A673 (cell line): Measurements from ENCODE around the gene RNF38. TPM values are rescaled to one million over a fixed set of nuclear protein-coding genes. Genes with fewer than 3 reads are reported as not detected.

Source experiments
- BruUV-seq: library from RNA; stranded (reverse); fragments of 400-500 nt; replicated peaks from 2 replicates; lab custom pipeline; 2021; lab: Mats Ljungman, UMichigan
- CTCF ChIA-PET: fragments of 300-600 bp; sonication (Branson Sonifier 250); formaldehyde crosslinking; loops from one replicate; lab custom pipeline; 2022; ENCODE audit warnings: antibody characterized with exemption; lab: Charles Lee
- POLR2A ChIA-PET: fragments of 300-600 bp; sonication (Branson Sonifier 250); formaldehyde crosslinking; loops from one replicate; lab custom pipeline; 2022; ENCODE audit warnings: antibody characterized with exemption; ENCODE audit not compliant: low non-redundant PET; lab: Charles Lee
- DNase-seq: peaks from one replicate; pipeline ENCODE4 v3.0.0-alpha.2; 2015; ENCODE audit warnings: low spot score
- H3K27ac ChIP-seq: fragments of 200-600 bp; sonication (generic); 2 replicates; pipeline ENCODE4 v1.5.1; 2016; ENCODE audit warnings: mixed run types, low read depth, mild to moderate bottlenecking, mixed read lengths, antibody characterized with exemption, low read length; ENCODE audit not compliant: poor library complexity, severe bottlenecking
- H3K27me3 ChIP-seq: fragments of 200-600 bp; sonication (generic); replicated peaks from 2 replicates; pipeline ENCODE4 v1.6.1; 2017; ENCODE audit warnings: mixed run types, low read depth, mild to moderate bottlenecking, mixed read lengths, antibody characterized with exemption, low read length; ENCODE audit not compliant: insufficient read depth, poor library complexity
- H3K36me3 ChIP-seq: fragments of 200-600 bp; sonication (generic); 2 replicates; pipeline ENCODE4 v1.6.1; 2016; ENCODE audit warnings: mixed run types, mild to moderate bottlenecking, mixed read lengths, antibody characterized with exemption, low read length; ENCODE audit not compliant: insufficient read depth, poor library complexity, severe bottlenecking
- H3K4me1 ChIP-seq: fragments of 200-600 bp; sonication (generic); 2 replicates; pipeline ENCODE4 v1.6.1; 2017; ENCODE audit warnings: mixed run types, mild to moderate bottlenecking, mixed read lengths, antibody characterized with exemption, low read length; ENCODE audit not compliant: insufficient read depth, poor library complexity, severe bottlenecking
- H3K4me3 ChIP-seq: fragments of 200-600 bp; sonication (generic); 2 replicates; pipeline ENCODE4 v1.5.1; 2016; ENCODE audit warnings: low read depth, mixed run types, mild to moderate bottlenecking, mixed read lengths, low read length; ENCODE audit not compliant: poor library complexity, severe bottlenecking
- H3K9me3 ChIP-seq: fragments of 200-600 bp; sonication (generic); 2 replicates; pipeline ENCODE4 v1.6.1; 2016; ENCODE audit warnings: mixed run types, low read depth, mild to moderate bottlenecking, mixed read lengths, antibody characterized with exemption, low read length; ENCODE audit not compliant: poor library complexity, severe bottlenecking
- CTCF ChIP-seq: fragments of 300-800, 200-600 bp; sonication (generic); conservative IDR thresholded peaks from 2 replicates; pipeline ENCODE4 v1.5.1; 2017; ENCODE audit warnings: low read depth, mild to moderate bottlenecking, antibody characterized with exemption, low read length, moderate library complexity, mixed read lengths
- EZH2 ChIP-seq: fragments of 200-600 bp; sonication (generic); IDR thresholded peaks from 2 replicates; pipeline ENCODE4 v1.6.1; 2017; ENCODE audit warnings: borderline replicate concordance, low read depth, mild to moderate bottlenecking, mixed read lengths, antibody characterized with exemption, low read length; ENCODE audit not compliant: poor library complexity, severe bottlenecking
- intact Hi-C: fragments of 100-400 bp; cut with micrococcal nuclease; formaldehyde crosslinking; loops from one replicate; pipeline ENCODE4 v1.10.0; 2022; ENCODE audit not compliant: unreplicated experiment
- total RNA-seq: library from RNA; stranded (reverse); gene quantifications from 2 replicates; pipeline ENCODE4 v1.2.3, GENCODE V29; 2021

The RNF38 gene
- total RNA-seq, 1 experiment from 2014 or later = 26.6 TPM

- Histone ChIP-seq H3K27me3 (no peaks in the 10 kb centered on the region), H3K36me3 (no peaks in the 10 kb centered on the region), H3K9me3 (no peaks in the 10 kb centered on the region), H3K4me1 (peaks cover 8% of the 10 kb centered on the region), H3K4me3 (no peak overlapping the region), H3K27ac (no peak overlapping the region)
- no TSS peak for BruUV-seq
- no peak for DNase-seq
- ChIA-PET POLR2A (interaction anchor here (0.6 kb wide), 1 partner anchor 111 kb away, joined by 3 read pairs; no protein-coding TSS in a partner anchor), CTCF (interaction anchor here (0.6 kb wide), 1 partner anchor 446 kb away, joined by 3 read pairs; no protein-coding TSS in a partner anchor)
- no peak for TF ChIP-seq EZH2
- no peak for TF ChIP-seq CTCF
- intact Hi-C loops = no loop called here
Observed at GRCh38 chr9:36402536-36402935, 2.5 kb upstream of the RNF38 start.

GRCh38 chr9:36401897-36402480 lies 1.9 kb upstream of the RNF38 start:
- intact Hi-C loops = no loop called here
- Histone ChIP-seq H3K4me1 (peaks cover 8% of the 10 kb centered on the region), H3K36me3 (no peaks in the 10 kb centered on the region), H3K27me3 (no peaks in the 10 kb centered on the region), H3K27ac (no peak overlapping the region), H3K9me3 (no peaks in the 10 kb centered on the region), H3K4me3 (no peak overlapping the region)
- TF ChIP-seq EZH2 = no peak
- TF ChIP-seq CTCF = no peak
- no peak for DNase-seq
- no TSS peak for BruUV-seq
- ChIA-PET CTCF (interaction anchor here (0.6 kb wide), 1 partner anchor 445 kb away, joined by 3 read pairs; no protein-coding TSS in a partner anchor), POLR2A (interaction anchor here (0.6 kb wide), 1 partner anchor 110 kb away, joined by 3 read pairs; no protein-coding TSS in a partner anchor)

- POLR2A ChIA-PET = no interaction called here
- intact Hi-C loops = no loop called here
- peak overlapping the region; percentile 96 for H3K4me3 ChIP-seq
- H3K36me3 ChIP-seq = no peaks in the 10 kb centered on the region
- peak overlapping the region; percentile 83 for H3K27ac ChIP-seq
- no TSS peak for BruUV-seq
- H3K27me3 ChIP-seq = no peaks in the 10 kb centered on the region
- DNase-seq = no peak
- TF ChIP-seq CTCF = no peak
- TF ChIP-seq EZH2 = no peak
- H3K4me1 ChIP-seq = peaks cover 8% of the 10 kb centered on the region
- no peaks in the 10 kb centered on the region for H3K9me3 ChIP-seq
- CTCF ChIA-PET = interaction anchor here (1.6 kb wide), 1 partner anchor 49 kb away, joined by 4 read pairs; no protein-coding TSS in a partner anchor
Observed at GRCh38 chr9:36401164-36401740, 1.2 kb upstream of the RNF38 start.
